T47D (cell line): ENCODE data around the gene KIF5B.

ENCODE experiments used
- DNase-seq, 2 experiments: peaks; one replicate each; pipeline versions ENCODE4 v3.0.0 to v3.0.0-alpha.2; 2011 to 2012; ENCODE audit warnings: low read depth in 1 of 2, low spot score in 1 of 2
- JUND ChIP-seq: IDR thresholded peaks from 2 replicates; pipeline ENCODE4 v1.6.1; 2012; ENCODE audit warnings: low read depth
- in situ Hi-C: cut with HindIII; loops from 2 replicates; pipeline ENCODE4 v1.10.0; 2016; ENCODE audit warnings: low sequenced_read_pairs, low pct_unique_long_range_greater_than_20kb

The KIF5B gene

DNA sequence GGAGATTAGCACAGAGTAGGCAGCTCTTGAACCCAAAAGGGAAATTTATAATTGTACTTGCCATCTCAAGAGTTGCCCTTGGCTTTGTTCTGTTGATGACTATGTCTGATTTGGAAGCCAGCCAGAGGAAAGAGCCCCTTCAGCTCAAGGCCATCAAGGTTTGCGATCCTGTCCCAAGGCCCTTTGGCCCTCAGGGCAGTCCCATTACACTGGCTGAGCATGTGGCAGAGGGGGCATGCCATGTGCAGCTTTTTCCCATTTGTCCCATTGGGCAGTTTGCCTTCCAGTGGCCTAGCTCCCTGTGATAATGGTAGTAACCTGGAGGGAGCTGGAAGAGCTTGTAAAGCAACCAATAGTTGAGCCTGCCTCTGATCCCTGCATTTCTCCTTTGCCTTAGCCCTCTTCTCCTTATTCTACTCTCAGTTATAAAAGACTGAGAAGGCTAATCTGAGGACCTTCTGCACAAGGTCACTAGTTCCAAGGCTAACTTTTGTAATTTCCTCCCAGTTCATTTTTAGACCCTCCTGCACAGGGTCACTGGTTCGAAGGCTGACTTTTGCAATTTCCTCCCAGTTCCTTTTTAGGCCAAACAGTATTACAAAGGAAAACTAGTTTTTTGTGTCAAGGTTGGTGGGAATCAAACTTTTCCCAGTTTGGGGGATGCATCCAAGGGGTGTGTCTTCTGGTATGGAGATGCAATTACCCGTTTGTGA is 96.6 kb downstream of the KIF5B start:
- TF ChIP-seq JUND: no peak
- DNase-seq: no peak
- in situ Hi-C loops: no loop called here
